Gastroesophageal sphincter (tissue), 4 donors: ENCODE results near the gene DUSP3. TPM values are rescaled to one million over a fixed set of nuclear protein-coding genes. Genes with fewer than 3 reads are reported as not detected.

Source experiments
- ATAC-seq: fragments of 150-250 bp; one replicate; pipeline ENCODE4 v1.9.1; 2016; ENCODE audit warnings: mild to moderate bottlenecking, moderate library complexity
- H3K27ac ChIP-seq, 4 donors: fragments of 200-600 bp; sonication (generic) in 3 of 4; 1 replicate in 3 of 4; 2 replicates in 1 of 4; pipeline ENCODE4 v1.5.1; 2016 to 2019
- H3K27me3 ChIP-seq: fragments of 200-600 bp; sonication (generic); one replicate; pipeline ENCODE4 v1.5.1; 2019
- H3K36me3 ChIP-seq, 2 donors: fragments of 200-600 bp; sonication (generic); one replicate each; pipeline ENCODE4 v1.5.1; 2019; ENCODE audit warnings: control low read depth in 1 of 2
- H3K4me1 ChIP-seq, 3 donors: fragments of 200-600 bp; sonication (generic); 1 replicate in 2 of 3; 2 replicates in 1 of 3; pipeline ENCODE4 v1.5.1; 2016 to 2019; ENCODE audit warnings: control low read depth in 2 of 3
- H3K4me3 ChIP-seq, 2 donors: fragments of 200-600 bp; sonication (generic); one replicate each; pipeline ENCODE4 v1.5.1; 2019; ENCODE audit warnings: mild to moderate bottlenecking in 1 of 2, moderate library complexity in 1 of 2
- H3K9me3 ChIP-seq, 3 donors: fragments of 200-600 bp; sonication (generic); one replicate each; pipeline ENCODE4 v1.5.1; 2017 to 2019; ENCODE audit warnings: control low read depth in 2 of 3
- CTCF ChIP-seq, 4 experiments: fragments of 200-600 bp in 2 of 4; fragments of 450-650 bp in 2 of 4; sonication (generic) in 1 of 4; IDR thresholded peaks; one replicate each; pipeline ENCODE4 v1.5.1; 2017 to 2019; ENCODE audit warnings: antibody characterized with exemption in 4 of 4, mild to moderate bottlenecking in 2 of 4, moderate library complexity in 2 of 4
- EP300 ChIP-seq: sonication (generic); formaldehyde crosslinking; IDR thresholded peaks from one replicate; pipeline ENCODE4 v1.6.1; 2017; ENCODE audit warnings: antibody characterized with exemption, mild to moderate bottlenecking
- POLR2A ChIP-seq, 2 donors: fragments of 450-650 bp; IDR thresholded peaks; one replicate each; pipeline ENCODE4 v1.6.1; 2017; ENCODE audit warnings: antibody characterized with exemption in 2 of 2, mild to moderate bottlenecking in 2 of 2, moderate library complexity in 1 of 2
- POLR2AphosphoS5 ChIP-seq: sonication (generic); formaldehyde crosslinking; IDR thresholded peaks from one replicate; pipeline ENCODE4 v1.6.1; 2017; ENCODE audit warnings: antibody characterized with exemption
- WGBS, 2 donors: methylation state at CpG; one replicate each; pipeline ENCODE4 v1.1.5; 2018; ENCODE audit warnings: low coverage in 1 of 2; 5-methylcytosine and 5-hydroxymethylcytosine counted together
- total RNA-seq, 4 donors: library from RNA; depleted of rRNA; stranded (reverse); fragments of >200 nt; gene quantifications; one replicate each; pipeline ENCODE4 v1.1.0, GENCODE V29; 2016

The DUSP3 gene
- total RNA-seq, 4 donors from 2014 or later, result 127 to 228 (median 154) TPM

GRCh38 chr17:43780135-43780534 is 1.4 kb upstream of the DUSP3 start, which contains the start of gene CFAP97D1:
TSS of gene CFAP97D1 (plus strand) at chr17:43780435. CDS start at chr17:43780463, 28 bp downstream.
- Histone ChIP-seq H3K36me3 (peaks cover 0 to 17% of the 10 kb centered on the region in 2 donors), H3K4me3 (peak within 1 kb of the TSS; percentile 75 to 88), H3K27me3 (no peaks in the 10 kb centered on the region), H3K27ac (peak within 1 kb of the TSS; percentile 99 to 100 (median 100)), H3K9me3 (no peaks in the 10 kb centered on the region), H3K4me1 (peaks cover 2 to 42% (median 21%) of the 10 kb centered on the region in 3 donors)
- 43 to 80% methylated on average over 2 to 3 of the region's 7 CpGs for WGBS, 2 donors
- no peak for TF ChIP-seq CTCF (IDR thresholded peaks at IDR 0.05)
- no peak for TF ChIP-seq EP300
- no peak for TF ChIP-seq POLR2AphosphoS5
- no peak for TF ChIP-seq POLR2A (IDR thresholded peaks at IDR 0.05)
- ATAC-seq, result no peak

GRCh38 chr17:43779145-43780125 is 658 bp upstream of the DUSP3 start:
- H3K4me3 ChIP-seq, result peak overlapping the region; percentile 75 to 88
- 6 to 15% methylated on average over 7 of the region's 26 CpGs for WGBS, 2 donors
- H3K4me1 ChIP-seq, result peaks cover 2 to 49% (median 21%) of the 10 kb centered on the region in 3 donors
- H3K27me3 ChIP-seq, result no peaks in the 10 kb centered on the region
- H3K27ac ChIP-seq, result peak overlapping the region; percentile 99 to 100 (median 100)
- TF ChIP-seq CTCF (IDR thresholded peaks at IDR 0.05) (peak in 2 of 4 experiments; percentile 22 to 42), POLR2A (IDR thresholded peaks at IDR 0.05) (no peak)
- ATAC-seq, result peak; percentile 32
- no peaks in the 10 kb centered on the region for H3K9me3 ChIP-seq
- peaks cover 0 to 24% of the 10 kb centered on the region in 2 donors for H3K36me3 ChIP-seq

GRCh38 chr17:43774304-43775250 is 4.2 kb downstream of the DUSP3 start:
- Histone ChIP-seq H3K4me3 (no peak overlapping the region), H3K27me3 (no peaks in the 10 kb centered on the region), H3K9me3 (no peaks in the 10 kb centered on the region), H3K27ac (no peak overlapping the region), H3K4me1 (peaks cover 2 to 52% (median 21%) of the 10 kb centered on the region in 3 donors), H3K36me3 (peaks cover 0 to 73% of the 10 kb centered on the region in 2 donors)
- TF ChIP-seq CTCF (IDR thresholded peaks at IDR 0.05), result no peak
- TF ChIP-seq EP300, result no peak
- TF ChIP-seq POLR2A (IDR thresholded peaks at IDR 0.05), result no peak
- no peak for TF ChIP-seq POLR2AphosphoS5
- ATAC-seq, result no peak
- WGBS, 2 donors, result 80 to 93% methylated on average over 5 to 12 of the region's 16 CpGs

GRCh38 chr17:43772877-43773648 is 5.7 kb downstream of the DUSP3 start:
- Histone ChIP-seq H3K27ac (peak overlapping the region in 3 of 4 donors; percentile 10 to 34 (median 12)), H3K27me3 (no peaks in the 10 kb centered on the region), H3K9me3 (no peaks in the 10 kb centered on the region), H3K4me3 (no peak overlapping the region), H3K4me1 (peaks cover 2 to 55% (median 24%) of the 10 kb centered on the region in 3 donors), H3K36me3 (peaks cover 0 to 88% of the 10 kb centered on the region in 2 donors)
- 61 to 71% methylated on average over 6 to 8 of the region's 10 CpGs for WGBS, 2 donors
- no peak for ATAC-seq
- TF ChIP-seq POLR2A (IDR thresholded peaks at IDR 0.05) (no peak), CTCF (IDR thresholded peaks at IDR 0.05) (no peak), POLR2AphosphoS5 (no peak)
